ACC112 (cell line): ENCODE results near the gene ODF2.
"Not testable (repeated sequence)": the region's sequence is repeated elsewhere in the genome, so short reads cannot be mapped to it uniquely, and the experiment has no call there.

Experiments
- H2AFZ ChIP-seq: fragments of 200-600 bp; sonication (generic); one replicate; pipeline ENCODE4 v1.6.0; 2017; ENCODE audit warnings: antibody characterized with exemption, low read length; ENCODE audit not compliant: unreplicated experiment
- H3K27ac ChIP-seq: fragments of 200-600 bp; sonication (generic); 2 replicates; pipeline ENCODE4 v1.5.1; 2014; ENCODE audit warnings: low read depth, mild to moderate bottlenecking, antibody characterized with exemption, low read length, moderate library complexity
- H3K27me3 ChIP-seq: fragments of 200-600 bp; sonication (generic); 2 replicates; pipeline ENCODE4 v1.6.1; 2014; ENCODE audit warnings: mild to moderate bottlenecking, antibody characterized with exemption, low read length, moderate library complexity, mixed read lengths; ENCODE audit not compliant: insufficient read depth
- H3K36me3 ChIP-seq: fragments of 200-600 bp; sonication (generic); 2 replicates; pipeline ENCODE4 v1.6.1; 2016; ENCODE audit warnings: mild to moderate bottlenecking, antibody characterized with exemption, low read length, moderate library complexity, mixed read lengths; ENCODE audit not compliant: insufficient read depth
- H3K4me1 ChIP-seq: fragments of 200-600 bp; sonication (generic); one replicate; pipeline ENCODE4 v1.6.1; 2016; ENCODE audit warnings: low read length, mixed read lengths; ENCODE audit not compliant: insufficient read depth, unreplicated experiment, control insufficient read depth
- H3K4me3 ChIP-seq: fragments of 200-600 bp; sonication (generic); 2 replicates; pipeline ENCODE4 v1.5.1; 2014; ENCODE audit warnings: mild to moderate bottlenecking, low read depth, low read length
- H3K79me2 ChIP-seq: fragments of 200-600 bp; sonication (generic); one replicate; pipeline ENCODE4 v1.6.0; 2016; ENCODE audit warnings: low read length; ENCODE audit not compliant: control insufficient read depth, unreplicated experiment, insufficient read depth

The ODF2 gene

GRCh38 chr9:128424268-128424780, 31.5 kb upstream of the ODF2 start:
- peaks cover 7% of the 10 kb centered on the region; the same call in 1 of the 2 replicates for H3K36me3 ChIP-seq
- no peaks in the 10 kb centered on the region for H3K27me3 ChIP-seq
- H3K4me1 ChIP-seq = peaks cover 6% of the 10 kb centered on the region
- no peak overlapping the region for H3K4me3 ChIP-seq
- H3K79me2 ChIP-seq = peaks cover 5% of the 10 kb centered on the region
- no peak overlapping the region for H3K27ac ChIP-seq
- H2AFZ ChIP-seq = no peak overlapping the region

DNA sequence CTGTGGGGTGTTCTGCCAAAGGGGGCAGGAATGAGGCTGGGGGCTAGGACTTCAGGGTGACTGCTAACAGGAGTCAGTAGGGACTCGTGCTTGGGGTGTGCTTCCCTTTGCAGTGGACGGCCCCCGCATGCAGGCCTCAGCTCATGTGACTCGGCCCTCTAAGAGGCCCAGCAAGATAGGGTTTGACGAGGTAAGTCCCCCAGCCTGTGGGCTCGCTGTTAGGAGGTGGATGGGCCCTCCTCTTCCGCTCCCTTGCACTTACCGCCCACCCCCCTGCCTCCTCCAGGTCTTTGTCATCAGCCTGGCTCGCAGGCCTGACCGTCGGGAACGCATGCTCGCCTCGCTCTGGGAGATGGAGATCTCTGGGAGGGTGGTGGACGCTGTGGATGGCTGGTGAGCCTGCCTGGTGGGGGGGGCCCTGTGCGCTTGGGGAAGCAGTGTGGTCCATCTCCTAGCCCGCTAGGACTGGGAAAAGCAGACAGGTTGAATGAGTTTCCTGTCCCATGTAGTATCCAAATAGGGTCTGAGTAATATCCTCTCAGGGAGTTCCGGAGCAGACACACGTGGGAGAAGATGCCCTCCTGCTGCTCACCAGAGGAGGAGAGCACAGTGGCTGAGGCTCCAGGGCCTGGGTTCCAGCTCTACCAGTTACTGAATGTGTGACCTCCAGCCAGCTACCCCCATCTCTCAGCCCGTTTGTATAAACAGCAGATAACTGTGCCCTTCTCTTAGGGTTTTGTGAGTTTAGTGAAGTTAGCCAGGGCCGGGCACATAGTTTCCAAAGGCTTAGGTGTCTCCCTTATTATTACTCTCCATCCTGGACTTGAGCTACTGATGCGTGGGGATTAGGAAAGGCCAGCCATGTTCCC, 26.9 kb upstream of the ODF2 start:
- Histone ChIP-seq H3K4me1 (no peaks in the 10 kb centered on the region), H3K79me2 (no peaks in the 10 kb centered on the region), H3K27ac (no peak overlapping the region), H2AFZ (no peak overlapping the region), H3K27me3 (no peaks in the 10 kb centered on the region), H3K4me3 (no peak overlapping the region), H3K36me3 (peaks cover 7% of the 10 kb centered on the region; the same call in 1 of the 2 replicates)

DNA sequence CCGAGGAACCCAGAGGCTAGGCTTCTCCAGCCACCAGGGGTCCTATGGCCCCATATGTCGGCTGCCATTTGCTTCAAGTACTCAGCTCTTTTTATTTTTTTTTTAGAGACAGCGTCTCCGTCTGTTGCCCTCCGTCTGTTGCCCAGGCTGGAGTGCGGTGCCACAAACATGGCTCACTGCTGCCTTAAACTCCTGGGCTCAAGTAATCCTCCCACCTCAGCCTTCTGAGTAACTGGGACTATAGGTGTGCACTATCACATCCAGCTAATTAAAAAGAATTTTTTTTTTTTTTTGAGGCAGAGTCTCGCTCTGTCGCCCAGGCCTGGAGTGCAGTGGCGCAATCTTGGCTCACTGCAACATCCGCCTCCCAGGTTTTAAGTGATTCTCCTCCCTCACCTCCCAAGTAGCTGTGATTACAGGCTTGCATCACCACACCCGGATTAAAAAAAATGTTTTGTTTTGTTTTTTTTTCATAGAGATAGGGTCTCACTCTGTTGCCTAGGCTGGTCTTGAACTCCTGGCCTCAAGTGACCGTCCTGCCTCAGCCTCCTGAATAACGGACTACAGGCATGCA, 26.2 kb upstream of the ODF2 start:
- H3K4me1 ChIP-seq = no peaks in the 10 kb centered on the region
- H2AFZ ChIP-seq = no peak overlapping the region
- H3K36me3 ChIP-seq = no peaks in the 10 kb centered on the region
- no peak overlapping the region for H3K4me3 ChIP-seq
- no peak overlapping the region for H3K27ac ChIP-seq
- no peaks in the 10 kb centered on the region for H3K27me3 ChIP-seq
- H3K79me2 ChIP-seq = no peaks in the 10 kb centered on the region

GRCh38 chr9:128431207-128431606, 24.6 kb upstream of the ODF2 start:
- no peak overlapping the region for H2AFZ ChIP-seq
- no peaks in the 10 kb centered on the region for H3K79me2 ChIP-seq
- H3K4me3 ChIP-seq = no peak overlapping the region
- H3K4me1 ChIP-seq = no peaks in the 10 kb centered on the region
- H3K27ac ChIP-seq = no peak overlapping the region
- H3K27me3 ChIP-seq = no peaks in the 10 kb centered on the region
- no peaks in the 10 kb centered on the region for H3K36me3 ChIP-seq

DNA sequence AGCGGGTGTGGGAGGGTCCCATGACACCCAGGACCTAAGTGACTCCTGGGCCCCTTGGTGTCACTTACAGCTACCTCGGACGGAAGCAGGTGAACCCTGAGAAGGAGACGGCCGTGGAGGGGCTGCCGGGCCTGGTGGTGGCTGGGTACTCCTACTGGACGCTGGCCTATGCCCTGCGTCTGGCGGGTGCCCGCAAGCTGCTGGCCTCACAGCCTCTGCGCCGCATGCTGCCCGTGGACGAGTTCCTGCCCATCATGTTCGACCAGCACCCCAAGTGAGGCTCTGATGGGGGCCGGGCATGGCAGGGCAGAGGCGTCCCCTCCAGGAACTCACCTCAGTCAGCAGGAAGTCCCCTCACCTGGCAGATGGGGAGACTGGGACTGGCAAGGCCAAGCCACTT, 21.5 kb upstream of the ODF2 start:
- no peaks in the 10 kb centered on the region for H3K79me2 ChIP-seq
- no peaks in the 10 kb centered on the region for H3K27me3 ChIP-seq
- no peak overlapping the region for H3K27ac ChIP-seq
- no peak overlapping the region for H3K4me3 ChIP-seq
- H3K36me3 ChIP-seq = 0 out of 2 replicates have a peak, but pooled peaks cover 3% of the 10 kb centered on the region
- H3K4me1 ChIP-seq = no peaks in the 10 kb centered on the region
- no peak overlapping the region for H2AFZ ChIP-seq

- Histone ChIP-seq H3K79me2 (no peaks in the 10 kb centered on the region), H2AFZ (no peak overlapping the region), H3K27me3 (no peaks in the 10 kb centered on the region), H3K27ac (no peak overlapping the region), H3K4me1 (no peaks in the 10 kb centered on the region), H3K4me3 (no peak overlapping the region), H3K36me3 (0 out of 2 replicates have a peak, but pooled peaks cover 3% of the 10 kb centered on the region)
These were observed 20.2 kb upstream of the ODF2 start for GRCh38 chr9:128435611-128436010.

DNA sequence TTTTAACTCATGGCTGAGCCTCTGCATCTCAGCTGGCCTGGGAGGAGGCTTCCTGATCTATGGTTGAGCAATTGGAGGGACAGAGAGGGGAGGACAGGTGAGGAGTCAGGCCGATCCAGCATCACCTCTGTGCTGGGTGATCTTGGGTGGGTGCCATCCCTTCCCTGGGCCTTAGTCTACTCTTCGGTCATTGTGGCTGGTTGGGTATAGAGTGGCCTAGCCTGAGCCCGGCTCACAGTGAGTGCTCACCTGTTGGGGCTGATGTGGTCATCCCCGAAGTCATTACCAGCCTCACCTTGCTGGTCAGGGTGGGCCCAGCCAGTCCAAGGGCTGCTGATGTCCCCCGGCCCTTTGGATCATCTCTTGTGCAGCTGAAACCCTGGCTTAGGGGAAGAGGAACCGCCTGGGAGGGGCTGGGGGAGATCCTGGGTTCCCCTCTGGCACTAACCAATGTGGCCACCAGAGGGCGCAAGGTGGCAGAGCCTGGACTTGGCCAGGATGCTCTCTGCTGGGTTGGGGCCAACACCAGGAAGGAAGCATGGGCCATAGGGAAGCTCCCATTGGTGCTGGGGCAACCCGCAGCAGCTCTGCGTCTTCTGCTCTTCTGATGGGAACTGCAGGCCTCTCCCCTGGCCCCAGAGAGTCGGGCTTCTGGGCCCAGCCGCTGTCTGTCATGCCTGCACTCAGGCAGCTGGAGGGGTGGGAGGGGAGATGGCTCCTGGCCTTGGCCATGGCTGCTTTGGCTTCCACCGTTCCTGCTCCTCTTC, 17.3 kb upstream of the ODF2 start:
- Histone ChIP-seq H3K4me3 (no peak overlapping the region), H2AFZ (no peak overlapping the region), H3K27me3 (no peaks in the 10 kb centered on the region), H3K4me1 (no peaks in the 10 kb centered on the region), H3K79me2 (no peaks in the 10 kb centered on the region), H3K36me3 (0 out of 2 replicates have a peak, but pooled peaks cover 3% of the 10 kb centered on the region), H3K27ac (no peak overlapping the region)

GRCh38 chr9:128439273-128439672, 16.5 kb upstream of the ODF2 start:
- H3K27me3 ChIP-seq = no peaks in the 10 kb centered on the region
- H3K4me3 ChIP-seq = no peak overlapping the region
- no peak overlapping the region for H2AFZ ChIP-seq
- no peak overlapping the region for H3K27ac ChIP-seq
- no peaks in the 10 kb centered on the region for H3K4me1 ChIP-seq
- 0 out of 2 replicates have a peak, but pooled peaks cover 3% of the 10 kb centered on the region for H3K36me3 ChIP-seq
- no peaks in the 10 kb centered on the region for H3K79me2 ChIP-seq

DNA sequence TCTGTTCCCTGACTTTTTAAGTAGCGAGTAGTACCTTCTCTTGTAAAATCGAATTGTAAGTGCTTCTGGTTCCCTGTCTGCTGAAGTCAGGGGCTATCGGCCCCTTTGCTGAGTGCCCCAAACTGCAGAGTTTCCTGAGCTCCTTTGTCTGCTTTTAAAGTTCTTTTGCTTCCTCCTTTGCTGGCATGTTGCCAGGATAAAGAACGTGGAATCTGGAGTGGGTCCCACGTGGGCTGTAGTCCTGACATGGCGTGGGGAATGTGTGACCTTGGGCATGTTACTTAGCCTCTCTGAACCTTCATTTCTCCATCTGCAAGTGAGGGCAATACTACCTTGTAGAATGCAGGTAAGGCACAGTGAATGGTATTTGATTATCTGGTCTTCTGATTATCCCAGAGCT, 13.7 kb upstream of the ODF2 start:
- Histone ChIP-seq H3K36me3 (no peaks in the 10 kb centered on the region), H3K79me2 (no peaks in the 10 kb centered on the region), H3K4me3 (no peak overlapping the region), H3K4me1 (no peaks in the 10 kb centered on the region), H2AFZ (no peak overlapping the region), H3K27ac (no peak overlapping the region), H3K27me3 (no peaks in the 10 kb centered on the region; the same call in 1 of the 2 replicates)

DNA sequence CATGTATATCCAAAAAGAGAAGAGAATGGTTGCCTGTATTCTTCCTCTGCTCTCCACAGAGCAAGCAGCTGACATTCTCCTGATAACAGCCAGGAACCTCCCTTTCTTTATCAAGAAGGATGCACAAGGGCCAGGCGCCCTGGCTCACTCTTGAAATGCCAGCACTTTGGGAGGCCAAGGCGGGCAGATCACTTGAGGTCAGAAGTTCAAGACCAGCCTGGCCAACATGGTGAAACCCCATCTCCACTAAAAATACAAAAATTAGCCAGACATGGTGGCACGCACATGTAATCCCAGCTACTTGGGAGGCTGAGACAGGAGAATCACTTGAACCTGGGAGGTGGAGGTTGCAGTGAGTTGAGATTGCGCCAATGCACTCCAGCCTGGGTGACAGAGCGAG, 9.3 kb upstream of the ODF2 start:
- H3K27me3 ChIP-seq, H3K4me3 ChIP-seq, H3K36me3 ChIP-seq, H3K4me1 ChIP-seq, H2AFZ ChIP-seq, H3K79me2 ChIP-seq, H3K27ac ChIP-seq: not testable (repeated sequence)
